Heart right ventricle (tissue), 16 donors: Measurements from ENCODE around the gene ORC3. TPM values are rescaled to one million over a fixed set of nuclear protein-coding genes. Genes with fewer than 3 reads are reported as not detected.

Source experiments
- ATAC-seq, 8 donors: fragments of 200-7000 bp; cut with Tn5 transposase; one replicate each; pipeline ENCODE4 v1.9.1; 2020; ENCODE audit warnings: mild to moderate bottlenecking in 8 of 8, moderate library complexity in 8 of 8, moderate number of reproducible peaks in 1 of 8
- DNase-seq, 2 donors: peaks; one replicate each; pipeline ENCODE4 v3.0.0-alpha.2; 2020
- H3K27ac ChIP-seq, 10 donors: fragments of 200-600 bp; sonication (generic) in 2 of 10; one replicate each; pipeline versions ENCODE4 v1.5.0 to v1.8.0; 2020 to 2022; ENCODE audit warnings: mild to moderate bottlenecking in 3 of 10
- H3K27me3 ChIP-seq, 7 donors: fragments of 200-600 bp; one replicate each; pipeline ENCODE4 v1.8.0; 2021 to 2022; ENCODE audit warnings: mild to moderate bottlenecking in 2 of 7
- H3K36me3 ChIP-seq, 9 donors: fragments of 200-600 bp; sonication (generic) in 1 of 9; one replicate each; pipeline versions ENCODE4 v1.5.0 to v1.8.0; 2020 to 2022; ENCODE audit warnings: mild to moderate bottlenecking in 2 of 9
- H3K4me1 ChIP-seq, 9 donors: fragments of 200-600 bp; sonication (generic) in 1 of 9; one replicate each; pipeline versions ENCODE4 v1.5.0 to v1.8.0; 2020 to 2022; ENCODE audit warnings: mild to moderate bottlenecking in 4 of 9
- H3K4me3 ChIP-seq, 10 donors: fragments of 200-600 bp; sonication (generic) in 2 of 10; one replicate each; pipeline versions ENCODE4 v1.5.0 to v1.8.0; 2020 to 2022; ENCODE audit warnings: mild to moderate bottlenecking in 7 of 10, moderate library complexity in 2 of 10
- H3K9me3 ChIP-seq, 11 donors: fragments of 200-600 bp in 10 of 11; sonication (generic) in 2 of 11; one replicate each; pipeline versions ENCODE4 v1.5.0 to v1.8.0; 2013 to 2022; ENCODE audit warnings: mild to moderate bottlenecking in 2 of 11, control low read depth in 1 of 11, moderate library complexity in 1 of 11
- CTCF ChIP-seq, 9 donors: fragments of 200-600 bp; sonication (generic) in 2 of 9; IDR thresholded peaks; one replicate each; pipeline versions ENCODE4 v1.5.0 to v1.8.0; 2021 to 2022; ENCODE audit warnings: antibody characterized with exemption in 9 of 9, mild to moderate bottlenecking in 5 of 9, moderate library complexity in 1 of 9
- WGBS, 2 donors: extraction: QIAGEN DNeasy Blood & Tissue Kit; methylation state at CpG; one replicate each; pipeline ENCODE4 v1.1.7; 2013; ENCODE audit warnings: inconsistent platforms in 1 of 2; 5-methylcytosine and 5-hydroxymethylcytosine counted together
- intact Hi-C, 10 donors: fragments of 100-400 bp; cut with DNase I; formaldehyde crosslinking; loops; one replicate each; pipeline versions ENCODE4 v1.11.1 to v1.14.2; 2022
- polyA plus RNA-seq, 2 donors: library from polyadenylated mRNA; stranded (reverse); fragments of 200-250 nt; gene quantifications; one replicate each; pipeline ENCODE4 v1.2.3, GENCODE V29; 2013
- total RNA-seq, 10 donors: library from RNA; stranded (reverse); fragmentation: NEBNext Ultra II Directional in 3 of 10; extraction: Animal tissue kit (Norgen Biotek cat#: 25700) in 3 of 10; gene quantifications; one replicate each; pipeline versions ENCODE4 v1.2.1 to v1.2.4, GENCODE V29; 2021 to 2023
- donor health status: Arrhythmogenic right ventricular cardiomyopathy.
- donor health status: ischemic (EF 13 %, LVEDD 7.1; RV severe dilation, severe dysfunction).
- donor health status: healthy with polysubstance abuse.
- donor health status: DM: no; HTN: yes; CAD: no.
- donor health status: DM: no; HTN: no; CAD: no.
- donor health status: ischemic (EF 25% LVEDD 6.9; RV normal size, moderate dysfunction).
- donor health status: ischemic (EF 25% LVEDD 5.7; RV mildly dilated, moderate dysfunction).
- donor health status: healthy.
- donor health status: DM: yes; HTN: yes; CAD: no.
- donor health status: Ischemic cardiomyopathy.
- donor health status: ischemic (EF 35%, LVEDD 5.7; RV mildly dilated, moderate dysfunction).
- donor health status: nonischemic (EF 11% LVEDD 7.7; RV severe dilation, severe dysfunction).
- donor health status: DM: yes; HTN: yes; CAD: no.
- donor health status: PGD.
- donor health status: ischemic (EF 29% LVEDD 5.4; RV normal size, mild dysfunction).
- donor health status: nonischemic (EF 23%, LVEDD 6.1; RV moderate dilation, normal function).

ORC3 gene
- total and polyA plus RNA-seq, 12 donors: 15.7 to 28.2 (median 21.8) TPM

GRCh38 chr6:87590417-87590880 is 514 bp downstream of the ORC3 start:
- ATAC-seq (no peak), DNase-seq (no peak)
- 2 to 4% methylated on average over 11 of the region's 11 CpGs for WGBS, 2 donors
- Histone ChIP-seq H3K4me1 (peaks cover 2 to 47% (median 36%) of the 10 kb centered on the region in 9 donors), H3K4me3 (peak overlapping the region; percentile 64 to 94 (median 83)), H3K9me3 (no peaks in the 10 kb centered on the region), H3K27me3 (no peaks in the 10 kb centered on the region), H3K27ac (peak overlapping the region in 9 of 10 donors; percentile 73 to 90 (median 80)), H3K36me3 (peaks cover 0 to 28% (median 9%) of the 10 kb centered on the region in 9 donors)
- intact Hi-C loops: loop anchor here in 4 of 10 donors (5.0 to 10.0 kb wide), 3 partner anchors 104 to 114 kb away; partner anchors contain the start of gene AKIRIN2 (in 3 of the 4)
- TF ChIP-seq CTCF (IDR thresholded peaks at IDR 0.05): no peak

- peak overlapping the region in 9 of 10 donors; percentile 64 to 94 (median 80) for H3K4me3 ChIP-seq
- H3K27me3 ChIP-seq: no peaks in the 10 kb centered on the region
- H3K27ac ChIP-seq: peak overlapping the region in 1 of 10 donors; percentile 89
- WGBS, 2 donors: 70 to 72% methylated on average over 4 of the region's 4 CpGs
- ATAC-seq (no peak), DNase-seq (no peak)
- intact Hi-C loops: loop anchor here in 4 of 10 donors (5.0 to 10.0 kb wide), 3 partner anchors 104 to 114 kb away; partner anchors contain the start of gene AKIRIN2 (in 3 of the 4)
- H3K36me3 ChIP-seq: peaks cover 0 to 33% (median 9%) of the 10 kb centered on the region in 9 donors
- no peaks in the 10 kb centered on the region for H3K9me3 ChIP-seq
- H3K4me1 ChIP-seq: peaks cover 2 to 46% (median 36%) of the 10 kb centered on the region in 9 donors
- TF ChIP-seq CTCF (IDR thresholded peaks at IDR 0.05): no peak
Measured at GRCh38 chr6:87590990-87591389, 1.1 kb downstream of the ORC3 start.

- no peak overlapping the region for H3K4me3 ChIP-seq
- peaks cover 0 to 3% (median 0%) of the 10 kb centered on the region in 9 donors for H3K4me1 ChIP-seq
- WGBS, 2 donors: 96 to 98% methylated on average over 1 of the region's 1 CpG
- intact Hi-C loops: loop anchor here in 1 of 10 donors (10.0 kb wide), 1 partner anchor 194 kb away; no protein-coding TSS in a partner anchor
- no peaks in the 10 kb centered on the region for H3K9me3 ChIP-seq
- no peak for ATAC-seq
- H3K27ac ChIP-seq: no peak overlapping the region
- DNase-seq: no peak
- H3K36me3 ChIP-seq: peaks cover 0 to 52% (median 0%) of the 10 kb centered on the region in 9 donors
- TF ChIP-seq CTCF (IDR thresholded peaks at IDR 0.05): no peak
- no peaks in the 10 kb centered on the region for H3K27me3 ChIP-seq
Measured at GRCh38 chr6:87600576-87600975, 10.6 kb downstream of the ORC3 start.

GRCh38 chr6:87606199-87606598 is 16.3 kb downstream of the ORC3 start:
- no peak for ATAC-seq
- H3K4me1 ChIP-seq: no peaks in the 10 kb centered on the region
- WGBS, 2 donors: 87 to 89% methylated on average over 2 of the region's 2 CpGs

More at GRCh38 chr6:87606199-87606598, 16.3 kb downstream of the ORC3 start:
- intact Hi-C loops: loop anchor here in 1 of 10 donors (10.0 kb wide), 1 partner anchor 189 kb away; no protein-coding TSS in a partner anchor
- no peak for DNase-seq
- Histone ChIP-seq H3K27me3 (no peaks in the 10 kb centered on the region), H3K36me3 (peaks cover 0 to 90% (median 35%) of the 10 kb centered on the region in 9 donors), H3K27ac (no peak overlapping the region), H3K9me3 (no peaks in the 10 kb centered on the region), H3K4me3 (no peak overlapping the region)
- no peak for TF ChIP-seq CTCF (IDR thresholded peaks at IDR 0.05)
